K562 (cell line): ENCODE measurements around the gene NFATC2. TPM values are rescaled to one million over a fixed set of nuclear protein-coding genes. Genes with fewer than 3 reads are reported as not detected.

ENCODE experiments used
- ATAC-seq: fragments of 200-7000 bp; cut with Tn5 transposase; 3 replicates; pipeline ENCODE4 v1.9.1; 2020; ENCODE audit warnings: moderate library complexity
- BruUV-seq: library from RNA; stranded (reverse); fragments of 400-500 nt; replicated peaks from 2 replicates; lab custom pipeline; 2021; lab: Mats Ljungman, UMichigan
- CTCF ChIA-PET: fragments of 300-600 bp; formaldehyde crosslinking; extraction: SDS; loops from one replicate; lab custom pipeline; 2021; ENCODE audit warnings: low intra/inter-chr PET ratio; lab: Yijun Ruan, JAX
- POLR2A ChIA-PET: fragments of 300-600, 350-650 bp; sonication (Branson Sonifier 250); formaldehyde crosslinking; extraction: SDS; loops from one replicate; lab custom pipeline; 2021; ENCODE audit warnings: antibody characterized with exemption, inconsistent platforms; lab: Yijun Ruan, JAX
- DNase-seq, 4 experiments: peaks; one replicate each; pipeline versions ENCODE4 v3.0.0 to v3.0.0-alpha.2; 2011 to 2018; ENCODE audit warnings: low spot score in 3 of 4, mixed read lengths in 3 of 4; ENCODE audit errors: extremely low read depth in 1 of 4
- FAIRE-seq: peaks from 2 replicates; lab custom pipeline; 2011; peaks lifted over from hg19 to GRCh38; lab: Jason Lieb, UNC
- H2AFZ ChIP-seq: 2 replicates; pipeline ENCODE4 v1.6.0; 2011; ENCODE audit warnings: low read depth, low read length, control low read depth, inconsistent platforms
- H3K27ac ChIP-seq: fragments of 200-600 bp; 3 replicates; pipeline ENCODE4 v1.8.0; 2011; ENCODE audit warnings: low read depth, mild to moderate bottlenecking, control low read depth, inconsistent platforms, low read length, moderate library complexity, mixed read lengths; ENCODE audit errors: extremely low read depth
- H3K27me3 ChIP-seq, 2 experiments: fragments of 300-600 bp in 1 of 2; 2 replicates in 1 of 2; 3 replicates in 1 of 2; pipeline versions ENCODE4 v1.6.0 to v1.8.0; 2011; ENCODE audit warnings: inconsistent platforms in 2 of 2, low read length in 2 of 2, mild to moderate bottlenecking in 1 of 2, mixed read lengths in 1 of 2, moderate library complexity in 1 of 2; ENCODE audit not compliant: control insufficient read depth in 2 of 2, insufficient read depth in 2 of 2
- H3K36me3 ChIP-seq: fragments of 300-600 bp; 3 replicates; pipeline ENCODE4 v1.8.0; 2011; ENCODE audit warnings: mild to moderate bottlenecking, low read length, inconsistent platforms; ENCODE audit not compliant: control insufficient read depth, insufficient read depth
- H3K4me1 ChIP-seq, 2 experiments: fragments of 200-600 bp in 1 of 2; replicated peaks in 1 of 2; 2 replicates in 1 of 2; 3 replicates in 1 of 2; pipeline versions ENCODE4 v1.5.1 to v1.8.0; 2011; ENCODE audit warnings: inconsistent platforms in 2 of 2, low read length in 2 of 2, mild to moderate bottlenecking in 1 of 2, mixed read lengths in 1 of 2, moderate library complexity in 1 of 2; ENCODE audit not compliant: control insufficient read depth in 2 of 2, insufficient read depth in 2 of 2
- H3K4me2 ChIP-seq: 2 replicates; pipeline ENCODE4 v1.6.1; 2011; ENCODE audit warnings: low read length, control low read depth, inconsistent platforms, mixed read lengths; ENCODE audit not compliant: insufficient read depth
- H3K4me3 ChIP-seq: fragments of 200-600 bp; sonication (generic), shearing (Covaris generic); 2 replicates; pipeline ENCODE4 v1.5.1; 2016; ENCODE audit warnings: control low read depth, inconsistent platforms
- H3K79me2 ChIP-seq: fragments of 200-600 bp; 3 replicates; pipeline ENCODE4 v1.8.0; 2011; ENCODE audit warnings: low read length, inconsistent platforms; ENCODE audit not compliant: control insufficient read depth, insufficient read depth
- H3K9ac ChIP-seq, 2 experiments: 2 replicates each; pipeline versions ENCODE4 v1.6.0 to v1.6.1; 2011; ENCODE audit warnings: low read depth in 2 of 2, low read length in 2 of 2, control low read depth in 1 of 2, inconsistent platforms in 1 of 2, mild to moderate bottlenecking in 1 of 2, mixed read lengths in 1 of 2; ENCODE audit not compliant: insufficient read depth in 1 of 2
- H3K9me1 ChIP-seq: one replicate; pipeline ENCODE4 v1.6.0; 2011; ENCODE audit warnings: inconsistent platforms, mild to moderate bottlenecking, low read length, moderate library complexity; ENCODE audit not compliant: control insufficient read depth, insufficient read depth
- H3K9me3 ChIP-seq: replicated peaks from 2 replicates; pipeline ENCODE4 v1.5.1; 2011; ENCODE audit warnings: low read depth, low read length, inconsistent platforms; ENCODE audit not compliant: control insufficient read depth, insufficient read depth
- H4K20me1 ChIP-seq: replicated peaks from 2 replicates; pipeline ENCODE4 v1.6.1; 2011; ENCODE audit warnings: low read length, inconsistent platforms, mixed read lengths; ENCODE audit not compliant: control insufficient read depth, insufficient read depth
- ATF7 ChIP-seq: fragments of 450-650 bp; IDR thresholded peaks from 2 replicates; pipeline ENCODE4 v1.7.1; 2014; ENCODE audit warnings: mild to moderate bottlenecking, moderate library complexity
- CHAMP1 ChIP-seq: fragments of 450-650 bp; IDR thresholded peaks from 2 replicates; pipeline ENCODE4 v1.6.1; 2016; ENCODE audit warnings: mild to moderate bottlenecking
- EGR1 ChIP-seq: fragments of 450-650 bp; conservative IDR thresholded peaks from 2 replicates; pipeline ENCODE4 v1.6.1; 2017; ENCODE audit warnings: mild to moderate bottlenecking
- NCOA1 ChIP-seq: fragments of 450-650 bp; IDR thresholded peaks from 2 replicates; pipeline ENCODE4 v1.6.1; 2016; ENCODE audit warnings: low read depth
- NEUROD1 ChIP-seq: fragments of 150-350 bp; IDR thresholded peaks from 2 replicates; pipeline ENCODE4 v1.6.1; 2014; ENCODE audit warnings: borderline replicate concordance, low read length, low read depth; ENCODE audit not compliant: partially characterized antibody
- SMAD2 ChIP-seq: fragments of 150-350 bp; IDR thresholded peaks from 2 replicates; pipeline ENCODE4 v1.6.1; 2014; ENCODE audit warnings: low read depth, mild to moderate bottlenecking, low read length
- TFAM ChIP-seq: fragments of 250-450 bp; sonication (Bioruptor Pico); conservative IDR thresholded peaks from 2 replicates; pipeline ENCODE4 v1.5.0; 2021; ENCODE audit warnings: mild to moderate bottlenecking, moderate library complexity
- VEZF1 ChIP-seq: fragments of 200-800 bp; sonication (Bioruptor generic); IDR thresholded peaks from 2 replicates; pipeline ENCODE4 v1.6.1; 2017; ENCODE audit warnings: missing genetic modification characterization, missing compliant biosample characterization
- WHSC1 ChIP-seq: IDR thresholded peaks from one replicate; pipeline ENCODE4 v1.6.1; 2012; ENCODE audit warnings: low read length, control low read depth, inconsistent platforms
- ZC3H11A ChIP-seq: IDR thresholded peaks from 2 replicates; pipeline ENCODE4 v1.6.1; 2012; ENCODE audit warnings: low read depth, low read length, improper control_type of control experiment
- ZNF592 ChIP-seq: fragments of 450-650 bp; IDR thresholded peaks from 2 replicates; pipeline ENCODE4 v1.6.1; 2017; ENCODE audit warnings: antibody characterized with exemption, mild to moderate bottlenecking
- WGBS: fragments of 100-300 bp; shearing (Covaris generic); methylation state at CpG from one replicate; pipeline ENCODE4 v1.1.6; 2016; ENCODE audit warnings: low coverage, mixed read lengths; ENCODE audit not compliant: insufficient coverage; ENCODE audit errors: missing lambda C conversion rate; 5-methylcytosine and 5-hydroxymethylcytosine counted together
- in situ Hi-C: fragments of 300-500 bp; cut with MboI; formaldehyde crosslinking; loops from 4 replicates; pipeline ENCODE4 v1.15.0; 2018; ENCODE audit warnings: inconsistent platforms, mixed read lengths
- intact Hi-C: fragments of 100-400 bp; cut with micrococcal nuclease; formaldehyde crosslinking; loops from 2 replicates; pipeline ENCODE4 v1.14.2; 2022
- polyA plus RNA-seq, 8 experiments: library from polyadenylated mRNA; depleted of rRNA in 4 of 8; stranded (reverse) in 5 of 8; unstranded in 3 of 8; fragments of >200 nt; fragmentation: Nextera tagmentation in 2 of 8; fragmentation: Illumina TruSeq in 1 of 8; extraction: Ambion mirVana in 2 of 8; extraction: Trizol in 1 of 8; gene quantifications; 2 replicates each; pipeline versions ENCODE4 v1.2.1 to v1.2.3, GENCODE V29; 2011 to 2014; ENCODE audit warnings: inconsistent platforms in 1 of 8, missing spikeins in 1 of 8
- total RNA-seq, 7 experiments: library from RNA; depleted of rRNA in 6 of 7; stranded (reverse); fragments of >200 nt in 6 of 7; fragmentation: Illumina TruSeq in 2 of 7; extraction: Trizol in 2 of 7; gene quantifications; 2 replicates each; pipeline versions ENCODE4 v1.2.1 to v1.2.3, GENCODE V29; 2011 to 2021; ENCODE audit warnings: low replicate concordance in 1 of 7

The NFATC2 gene
- total and polyA plus RNA-seq, 9 of the 15 experiments (the other 6 are each of a cell fraction or from before 2014, with no cell fraction given) = 1.9 to 11.2 (median 3.0) TPM

GRCh38 chr20:51492167-51493092 lies 50.1 kb downstream of the NFATC2 start (continued):
- TF ChIP-seq ZNF592 (peak; percentile 94), ZC3H11A (no peak)

GRCh38 chr20:51491393-51491792 lies 51.1 kb downstream of the NFATC2 start:
- H3K4me3 ChIP-seq = no peak overlapping the region
- intact Hi-C loops = no loop called here
- FAIRE-seq = no peak

More at GRCh38 chr20:51491393-51491792, 51.1 kb downstream of the NFATC2 start:
- ChIA-PET CTCF (no interaction called here), POLR2A (interaction anchor here (0.5 to 1.5 kb wide), 2 partner anchors 22 to 57 kb away, joined by 3 read pairs; no protein-coding TSS in a partner anchor)
- no peaks in the 10 kb centered on the region for H3K9me3 ChIP-seq
- H2AFZ ChIP-seq = no peak overlapping the region
- no peak overlapping the region for H3K4me2 ChIP-seq
- ATAC-seq = no peak
- peak overlapping the region in 1 of 2 experiments; percentile 94; a peak in 1 of 4 replicates for H3K9ac ChIP-seq
- H3K27ac ChIP-seq = peak overlapping the region; percentile 94; the same call in 2 of the 3 replicates
- DNase-seq = peak in 1 of 4 experiments; percentile 8
- TF ChIP-seq EGR1 (no peak), TFAM (CRISPR knock-in tag) (no peak), SMAD2 (no peak), VEZF1 (CRISPR knock-in tag) (no peak), ATF7 (no peak), CHAMP1 (no peak), WHSC1 (no peak), NCOA1 (no peak), NEUROD1 (no peak)
- peaks cover 19% of the 10 kb centered on the region; the same call in 2 of the 3 replicates for H3K36me3 ChIP-seq
- no peaks in the 10 kb centered on the region for H3K27me3 ChIP-seq
- WGBS = 62% methylated on average over 11 of the region's 11 CpGs
- peaks cover 36 to 40% of the 10 kb centered on the region in 2 experiments for H3K4me1 ChIP-seq
- no TSS peak for BruUV-seq
- H3K79me2 ChIP-seq = peaks cover 31% of the 10 kb centered on the region
- H4K20me1 ChIP-seq = no peaks in the 10 kb centered on the region
- in situ Hi-C loops = no loop called here
- H3K9me1 ChIP-seq = peaks cover 5% of the 10 kb centered on the region
